ENCODE measurements around the gene MTG1. TPM values are rescaled to one million over a fixed set of nuclear protein-coding genes. Genes with fewer than 3 reads are reported as not detected.

MTG1 gene
- total RNA-seq, 1 experiment from 2014 or later, result 34.9 TPM

DNA sequence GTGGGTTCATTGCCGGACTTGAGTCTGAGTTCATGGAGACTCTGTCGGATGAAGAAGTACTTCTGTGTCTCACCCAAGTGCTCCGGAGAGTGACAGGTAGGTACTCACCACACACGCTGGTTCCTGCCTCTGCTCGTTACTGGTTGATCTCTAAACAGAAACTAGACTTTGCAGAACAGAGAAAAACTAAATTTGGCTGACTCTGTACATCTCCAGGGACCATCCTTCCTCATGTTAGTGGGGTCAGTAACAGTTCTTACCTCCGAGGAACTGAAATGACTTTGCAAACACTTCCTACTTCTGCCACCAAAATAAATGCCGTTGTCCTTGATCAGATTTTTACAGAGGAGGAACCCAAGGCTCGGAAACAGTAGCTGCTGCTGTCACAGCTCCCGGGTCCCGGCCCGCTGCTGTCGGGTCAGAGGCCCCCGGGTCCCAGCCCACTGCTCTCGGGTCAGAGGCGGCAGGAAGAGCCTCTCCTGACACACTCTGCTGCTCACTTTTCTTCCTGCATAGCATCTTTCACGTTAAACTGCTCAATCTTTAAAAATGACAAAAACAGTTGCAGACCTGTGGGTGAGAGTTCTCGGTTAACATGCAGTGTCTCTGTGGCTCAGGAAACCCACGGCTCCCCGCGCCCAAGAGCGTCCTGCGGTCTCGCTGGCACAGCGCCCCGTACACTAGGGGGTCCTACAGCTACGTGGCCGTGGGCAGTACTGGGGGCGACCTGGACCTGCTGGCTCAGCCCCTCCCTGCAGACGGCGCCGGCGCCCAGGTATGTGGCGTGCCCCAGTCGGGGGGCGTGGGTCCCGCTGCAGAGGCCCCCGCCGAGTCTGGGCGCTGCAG is 4.8 kb upstream of the MTG1 start:
- no peak for DNase-seq (ENCODE audit: low read depth, low spot score)
- in situ Hi-C loops (cut with HindIII; ENCODE audit: low pct_unique_long_range_greater_than_20kb, low sequenced_read_pairs), result no loop called here

- DNase-seq (ENCODE audit: low read depth, low spot score), result no peak
- in situ Hi-C loops (cut with HindIII; ENCODE audit: low pct_unique_long_range_greater_than_20kb, low sequenced_read_pairs), result no loop called here
Observed at GRCh38 chr10:133390597-133391248, 3.2 kb upstream of the MTG1 start.

- in situ Hi-C loops (cut with HindIII; ENCODE audit: low pct_unique_long_range_greater_than_20kb, low sequenced_read_pairs), result no loop called here
- DNase-seq (ENCODE audit: low read depth, low spot score), result no peak
Observed at GRCh38 chr10:133391249-133391635, 2.7 kb upstream of the MTG1 start.

GRCh38 chr10:133391761-133392518 is 2.0 kb upstream of the MTG1 start:
- in situ Hi-C loops (cut with HindIII; ENCODE audit: low pct_unique_long_range_greater_than_20kb, low sequenced_read_pairs), result no loop called here
- DNase-seq (ENCODE audit: low read depth, low spot score), result no peak

DNA sequence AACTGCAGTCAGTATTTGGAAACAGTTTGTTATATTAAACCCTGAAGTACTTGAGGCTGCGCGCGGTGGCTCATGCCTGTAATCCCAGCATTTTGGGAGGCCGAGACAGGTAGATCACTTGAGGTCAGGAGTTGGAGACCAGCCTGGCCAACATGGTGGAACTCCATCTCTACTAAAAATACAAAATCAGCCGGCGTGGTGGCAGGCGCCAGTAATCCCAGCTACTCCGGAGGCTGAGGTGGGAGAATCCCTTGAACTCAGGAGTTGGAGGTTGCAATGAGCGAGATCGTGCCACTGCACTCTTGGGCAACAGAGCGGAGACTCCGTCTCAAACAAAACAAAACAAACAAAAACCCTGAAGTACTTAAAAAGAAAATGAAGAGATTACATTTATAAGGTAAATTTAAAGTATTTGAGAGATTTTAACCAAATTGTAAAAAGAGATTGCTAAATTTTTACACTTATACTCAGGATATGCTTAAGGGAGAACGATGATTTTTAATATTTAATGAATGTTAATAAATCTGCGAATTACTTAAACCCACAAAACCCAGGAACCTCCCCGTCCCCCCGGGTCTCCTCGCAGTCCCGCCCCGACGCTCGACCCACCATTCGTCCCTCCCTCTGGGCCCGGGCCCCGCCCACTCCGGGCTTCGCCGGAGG is 425 bp upstream of the MTG1 start:
- DNase-seq (ENCODE audit: low read depth, low spot score), result no peak
- in situ Hi-C loops (cut with HindIII; ENCODE audit: low pct_unique_long_range_greater_than_20kb, low sequenced_read_pairs), result no loop called here

DNA sequence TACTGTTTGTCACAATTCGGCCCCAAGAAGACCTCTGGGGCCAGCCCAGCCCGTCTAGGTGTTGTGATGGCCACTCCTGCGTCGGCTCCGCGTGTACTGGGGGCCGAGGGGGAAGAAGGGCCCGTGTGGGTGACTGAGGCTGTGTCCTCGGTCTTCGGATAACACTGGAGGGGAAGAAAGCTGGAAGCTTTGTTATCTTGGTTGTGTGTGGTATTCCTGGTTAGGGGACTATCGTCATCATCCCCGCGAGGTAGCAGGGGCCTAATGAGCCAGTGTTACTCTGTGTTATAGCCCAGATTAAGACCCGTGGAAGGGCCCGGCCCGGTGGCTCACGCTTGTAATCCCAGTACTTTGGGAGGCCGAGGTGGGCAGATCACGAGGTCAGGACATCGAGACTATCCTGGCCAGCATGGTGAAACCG is 854 bp downstream of the MTG1 start:
- in situ Hi-C loops (cut with HindIII; ENCODE audit: low pct_unique_long_range_greater_than_20kb, low sequenced_read_pairs), result no loop called here
- no peak for DNase-seq (ENCODE audit: low read depth, low spot score)

GRCh38 chr10:133396035-133396624 is 2.2 kb downstream of the MTG1 start:
- no peak for DNase-seq (ENCODE audit: low read depth, low spot score)
- in situ Hi-C loops (cut with HindIII; ENCODE audit: low pct_unique_long_range_greater_than_20kb, low sequenced_read_pairs), result no loop called here

DNA sequence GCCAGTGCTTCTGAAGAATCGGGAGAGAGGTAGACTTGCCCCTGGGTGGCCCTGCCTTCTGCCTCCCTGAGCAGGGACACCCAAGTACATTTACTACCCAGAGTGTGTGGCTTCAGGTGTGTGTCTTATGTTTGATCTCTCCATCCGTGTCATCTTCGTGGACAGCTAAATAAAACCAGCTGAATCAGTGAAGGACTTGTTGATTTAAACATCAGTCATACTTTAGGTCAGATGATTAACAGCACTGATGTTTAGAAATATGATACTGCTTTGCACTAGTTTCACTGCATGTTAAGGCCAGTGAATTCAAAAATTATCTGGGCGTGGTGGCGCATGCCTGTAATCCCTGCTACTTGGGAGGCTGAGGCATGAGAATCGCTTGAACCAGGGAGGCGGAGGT is 4.0 kb downstream of the MTG1 start:
- no peak for DNase-seq (ENCODE audit: low read depth, low spot score)
- in situ Hi-C loops (cut with HindIII; ENCODE audit: low pct_unique_long_range_greater_than_20kb, low sequenced_read_pairs), result no loop called here

DNA sequence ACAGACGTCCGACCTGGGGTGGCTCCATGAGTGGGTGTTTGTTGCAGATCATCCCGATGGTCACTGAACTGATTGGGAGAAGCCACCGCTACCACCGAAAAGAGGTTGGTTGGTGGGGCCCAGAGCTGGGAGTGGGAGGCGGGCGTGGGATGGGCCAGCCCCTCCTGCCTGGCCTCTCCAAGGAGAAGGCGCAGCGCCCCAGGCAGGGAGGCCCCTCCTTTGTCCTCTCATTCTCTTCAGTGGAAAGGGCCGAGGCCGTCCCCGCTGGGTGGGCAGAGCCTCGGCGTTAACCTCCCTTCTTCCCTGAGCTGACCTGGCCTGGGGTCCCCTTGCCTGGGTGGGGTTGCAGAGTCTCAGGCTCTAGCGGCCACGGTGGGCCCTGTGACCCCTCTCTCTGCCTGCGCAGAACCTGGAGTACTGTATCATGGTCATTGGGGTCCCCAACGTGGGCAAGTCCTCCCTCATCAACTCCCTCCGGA is 5.2 kb downstream of the MTG1 start:
- in situ Hi-C loops (cut with HindIII; ENCODE audit: low pct_unique_long_range_greater_than_20kb, low sequenced_read_pairs), result no loop called here
- no peak for DNase-seq (ENCODE audit: low read depth, low spot score)

DNA sequence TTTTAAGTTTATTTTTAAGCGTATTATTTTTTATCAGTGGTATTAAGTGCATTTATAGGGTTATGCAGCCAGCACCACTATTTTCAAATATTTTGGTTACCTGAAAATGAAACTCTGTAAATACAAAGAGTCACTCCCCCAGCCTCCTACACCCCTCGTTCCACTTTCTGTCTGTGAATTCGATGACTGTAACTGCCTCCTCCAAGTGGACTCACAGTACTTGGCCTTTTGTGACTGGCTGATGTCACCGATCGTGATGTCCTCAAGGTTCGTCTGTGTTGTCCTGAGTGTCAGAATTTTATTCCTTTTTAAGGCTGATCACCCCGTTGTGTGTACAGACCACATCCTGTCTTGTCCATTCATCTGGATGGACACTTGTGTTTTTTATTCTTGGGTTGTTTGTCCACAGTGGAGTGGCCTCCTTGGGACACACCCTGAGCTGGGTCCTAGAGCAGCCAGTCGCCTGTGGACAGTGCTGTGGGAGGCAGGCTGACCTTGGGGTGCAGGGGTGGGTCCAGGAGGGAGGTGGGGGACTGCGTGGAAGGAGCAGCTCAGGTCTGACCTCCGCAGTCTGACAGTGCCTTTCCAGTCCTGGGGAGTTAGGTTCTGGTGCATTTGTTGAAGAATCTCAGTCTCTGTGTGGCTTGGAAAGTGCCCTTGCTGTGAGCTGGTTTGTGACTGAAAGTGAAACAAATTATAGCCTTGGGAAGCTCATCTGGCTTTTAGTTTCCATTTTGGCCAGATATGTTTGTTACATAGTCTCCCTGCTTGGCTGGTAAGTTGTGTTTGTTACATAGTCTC is 6.9 kb downstream of the MTG1 start:
- in situ Hi-C loops (cut with HindIII; ENCODE audit: low pct_unique_long_range_greater_than_20kb, low sequenced_read_pairs), result no loop called here
- DNase-seq (ENCODE audit: low read depth, low spot score), result no peak

DNA sequence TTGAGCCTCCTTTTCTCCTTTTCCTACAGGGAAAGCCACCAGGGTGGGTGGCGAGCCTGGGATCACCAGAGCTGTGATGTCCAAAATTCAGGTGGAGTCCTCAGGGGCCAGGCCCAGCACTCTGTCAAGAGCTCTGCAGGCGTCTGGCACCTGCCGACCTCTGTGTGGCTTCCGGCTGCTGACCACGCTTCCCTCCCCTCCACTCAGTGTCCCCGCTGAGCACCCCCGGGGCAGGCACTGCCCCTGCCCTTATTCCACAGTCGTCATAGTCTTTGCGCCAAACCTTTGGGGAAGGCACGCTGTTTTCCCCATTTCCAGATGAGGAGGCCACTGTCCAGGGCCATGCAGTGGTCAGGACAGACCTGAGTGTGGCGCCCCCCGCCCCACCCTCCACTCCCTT is 7.5 kb downstream of the MTG1 start:
- in situ Hi-C loops (cut with HindIII; ENCODE audit: low pct_unique_long_range_greater_than_20kb, low sequenced_read_pairs), result no loop called here

GRCh38 chr10:133401981-133402725 is 8.2 kb downstream of the MTG1 start:
- in situ Hi-C loops (cut with HindIII; ENCODE audit: low pct_unique_long_range_greater_than_20kb, low sequenced_read_pairs), result no loop called here
- no peak for DNase-seq (ENCODE audit: low read depth, low spot score)

More for the DNA sequence above, 7.5 kb downstream of the MTG1 start:
- DNase-seq (ENCODE audit: low read depth, low spot score), result no peak

DNA sequence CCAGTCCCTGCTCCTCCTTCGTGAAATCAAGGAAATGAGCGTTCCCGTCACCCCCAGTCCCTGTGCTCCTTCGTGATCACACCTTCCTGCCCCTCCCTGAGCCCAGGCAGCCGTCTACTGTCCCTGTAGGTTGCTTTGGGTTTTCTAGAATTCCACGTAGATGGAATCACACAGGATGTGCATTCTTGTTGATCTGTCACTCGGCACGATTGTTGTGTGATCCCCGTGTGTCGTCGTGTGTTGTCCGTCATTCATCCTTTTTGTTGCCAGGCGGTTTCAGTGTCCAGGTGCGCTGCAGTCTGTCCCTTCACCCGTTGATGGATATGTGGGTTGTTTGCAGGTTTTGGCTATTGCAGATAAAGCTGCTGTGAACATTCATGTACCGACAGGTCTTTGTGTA is 9.4 kb downstream of the MTG1 start:
- in situ Hi-C loops (cut with HindIII; ENCODE audit: low pct_unique_long_range_greater_than_20kb, low sequenced_read_pairs), result no loop called here
- no peak for DNase-seq (ENCODE audit: low read depth, low spot score)

GRCh38 chr10:133403784-133404183 is 9.8 kb downstream of the MTG1 start:
- in situ Hi-C loops (cut with HindIII; ENCODE audit: low pct_unique_long_range_greater_than_20kb, low sequenced_read_pairs), result no loop called here
- no peak for DNase-seq (ENCODE audit: low read depth, low spot score)

DNA sequence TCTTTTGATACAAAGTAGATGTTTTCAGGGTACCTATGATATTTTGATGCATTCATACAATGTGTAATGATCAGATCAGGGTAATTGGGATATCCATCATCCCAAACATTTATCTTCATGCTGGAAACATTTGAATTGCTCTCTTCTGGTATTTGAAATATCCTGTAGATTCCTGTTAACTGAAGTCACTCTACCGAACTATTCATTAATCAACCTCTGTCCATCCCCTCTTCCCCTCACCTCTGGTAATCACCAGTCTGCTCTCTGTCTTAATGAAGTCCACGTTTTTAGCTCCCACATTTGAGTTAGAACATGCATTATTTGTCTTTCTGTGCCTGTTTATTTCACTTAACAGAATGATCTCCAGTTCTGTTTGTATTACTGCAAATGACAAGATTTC is 11.3 kb downstream of the MTG1 start:
- DNase-seq (ENCODE audit: low read depth, low spot score), result no peak
- in situ Hi-C loops (cut with HindIII; ENCODE audit: low pct_unique_long_range_greater_than_20kb, low sequenced_read_pairs), result no loop called here

GRCh38 chr10:133405844-133406527 is 12.0 kb downstream of the MTG1 start:
- DNase-seq (ENCODE audit: low read depth, low spot score), result no peak
- in situ Hi-C loops (cut with HindIII; ENCODE audit: low pct_unique_long_range_greater_than_20kb, low sequenced_read_pairs), result no loop called here

Data from SK-MEL-5 (cell line).